ENCODE results near the gene RASA3. TPM values are rescaled to one million over a fixed set of nuclear protein-coding genes. Genes with fewer than 3 reads are reported as not detected.

RASA3 gene
- total and polyA plus RNA-seq, 2 donors (not counting 3 experiments of a cell fraction or from before 2014, with no cell fraction given) = 26.5 to 53.8 TPM

GRCh38 chr13:113937073-113937472 lies 195.3 kb downstream of the RASA3 start:
- Histone ChIP-seq H3K4me2 (ENCODE audit: insufficient read depth, low read length) (no peak overlapping the region), H3K27ac (ENCODE audit: insufficient read depth, low read depth, low read length) (no peak overlapping the region), H3K36me3 (ENCODE audit: control insufficient read depth in 2 of 2, extremely low read depth in 1 of 2, insufficient read depth in 2 of 2, low read length in 2 of 2) (no peaks in the 10 kb centered on the region), H3K9me3 (replicated peaks; ENCODE audit: control insufficient read depth, insufficient read depth, low read length) (no peaks in the 10 kb centered on the region), H3K27me3 (ENCODE audit: control insufficient read depth in 2 of 2, insufficient read depth in 2 of 2, low read length in 2 of 2) (peaks cover 3 to 5% of the 10 kb centered on the region in 2 experiments), H3K4me3 (replicated peaks in 1 of 3; ENCODE audit: insufficient read depth in 1 of 3, low read depth in 1 of 3, low read length in 3 of 3) (no peak overlapping the region), H2AFZ (ENCODE audit: low read depth, low read length) (no peak overlapping the region), H3K9ac (replicated peaks; ENCODE audit: extremely low read depth, insufficient read depth, low read length) (no peak overlapping the region), H4K20me1 (replicated peaks; ENCODE audit: control insufficient read depth, extremely low read depth, insufficient read depth, low read length) (no peaks in the 10 kb centered on the region), H3K9me1 (replicated peaks; ENCODE audit: control insufficient read depth, extremely low read depth, insufficient read depth, low read length) (no peaks in the 10 kb centered on the region), H3K4me1 (ENCODE audit: control insufficient read depth, extremely low read depth, insufficient read depth, low read length) (no peaks in the 10 kb centered on the region), H3K79me2 (ENCODE audit: control insufficient read depth, insufficient read depth, low read length) (no peaks in the 10 kb centered on the region)
- BruUV-seq (replicated peaks) = no TSS peak
- DNase-seq (ENCODE audit: low read depth, low spot score) = no peak
- TF ChIP-seq POLR2AphosphoS5 (IDR thresholded peaks at IDR 0.05; ENCODE audit: insufficient read depth, low read depth, low read length) (no peak), FOS (IDR thresholded peaks at IDR 0.05; ENCODE audit: borderline replicate concordance, insufficient read depth, low read length) (no peak)
- ChIA-PET POLR2A (no interaction called here), CTCF (interaction anchor here (1.2 kb wide), 1 partner anchor 10 kb away, joined by 4 read pairs; no protein-coding TSS in a partner anchor)
- no peak for FAIRE-seq
- dilution Hi-C loops (cut with MboI; ENCODE audit: extremely low pct_ligation_motif_present, low sequenced_read_pairs) (no loop called here), intact Hi-C loops (cut with micrococcal nuclease) (loop anchor here (5.0 kb wide), 1 partner anchor 75 kb away; the partner anchor contains the start of gene GAS6)

DNA sequence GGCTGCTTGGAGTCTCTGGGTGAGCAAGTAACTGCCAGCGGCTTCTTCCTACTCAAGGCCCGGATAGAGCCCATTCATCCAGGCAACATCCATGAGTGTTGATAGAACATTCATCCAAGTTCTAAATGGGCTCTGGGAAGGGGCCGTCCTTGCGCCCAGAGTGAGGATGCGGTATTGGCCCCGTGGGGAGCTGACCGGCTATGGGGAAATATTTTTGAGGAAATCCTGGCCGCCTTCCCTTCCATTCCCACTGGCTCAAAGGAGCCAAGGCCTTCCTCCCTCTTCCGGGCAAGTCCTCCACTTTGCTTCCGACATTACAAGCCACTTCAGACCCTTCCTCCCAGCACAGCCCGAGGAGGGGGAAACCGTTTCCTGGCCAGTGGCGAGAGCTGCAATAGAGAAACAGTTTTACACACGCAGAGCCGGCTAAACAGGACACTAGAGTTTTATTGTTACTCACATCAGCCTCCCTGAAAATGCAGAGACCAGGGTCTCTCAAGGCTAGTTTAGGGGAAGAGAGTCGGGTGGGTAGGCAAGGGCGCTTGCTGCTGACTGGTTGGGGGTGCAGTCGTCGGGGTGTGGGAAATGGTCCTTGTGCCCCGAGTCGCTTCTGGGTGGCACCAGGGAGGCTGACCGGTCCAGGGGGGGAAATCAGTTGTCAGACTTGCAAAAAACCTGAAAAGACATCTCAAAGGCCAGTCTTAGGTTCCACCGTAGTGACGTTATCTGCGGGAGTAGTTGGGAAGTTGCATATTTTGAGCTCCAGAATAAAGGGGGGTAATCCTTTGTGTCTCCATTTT lies 196.1 kb downstream of the RASA3 start:
- dilution Hi-C loops (cut with MboI; ENCODE audit: extremely low pct_ligation_motif_present, low sequenced_read_pairs) = no loop called here
- H3K9me1 ChIP-seq (replicated peaks; ENCODE audit: control insufficient read depth, extremely low read depth, insufficient read depth, low read length) = no peaks in the 10 kb centered on the region
- H3K4me3 ChIP-seq (replicated peaks in 1 of 3; ENCODE audit: insufficient read depth in 1 of 3, low read depth in 1 of 3, low read length in 3 of 3) = no peak overlapping the region
- H3K9ac ChIP-seq (replicated peaks; ENCODE audit: extremely low read depth, insufficient read depth, low read length) = no peak overlapping the region
- FAIRE-seq = no peak
- H4K20me1 ChIP-seq (replicated peaks; ENCODE audit: control insufficient read depth, extremely low read depth, insufficient read depth, low read length) = no peaks in the 10 kb centered on the region
- no peak overlapping the region for H2AFZ ChIP-seq (ENCODE audit: low read depth, low read length)
- H3K27ac ChIP-seq (ENCODE audit: insufficient read depth, low read depth, low read length) = no peak overlapping the region
- intact Hi-C loops (cut with micrococcal nuclease) = loop anchor here (5.0 kb wide), 1 partner anchor 74 kb away; the partner anchor contains the start of gene GAS6
- H3K4me1 ChIP-seq (ENCODE audit: control insufficient read depth, extremely low read depth, insufficient read depth, low read length) = no peaks in the 10 kb centered on the region
- ChIA-PET POLR2A (no interaction called here), CTCF (interaction anchor here (1.2 kb wide), 1 partner anchor 11 kb away, joined by 4 read pairs; no protein-coding TSS in a partner anchor)
- H3K36me3 ChIP-seq (ENCODE audit: control insufficient read depth in 2 of 2, extremely low read depth in 1 of 2, insufficient read depth in 2 of 2, low read length in 2 of 2) = no peaks in the 10 kb centered on the region
- no peak overlapping the region for H3K4me2 ChIP-seq (ENCODE audit: insufficient read depth, low read length)
- H3K9me3 ChIP-seq (replicated peaks; ENCODE audit: control insufficient read depth, insufficient read depth, low read length) = no peaks in the 10 kb centered on the region
- TF ChIP-seq POLR2AphosphoS5 (IDR thresholded peaks at IDR 0.05; ENCODE audit: insufficient read depth, low read depth, low read length) = no peak
- TF ChIP-seq FOS (IDR thresholded peaks at IDR 0.05; ENCODE audit: borderline replicate concordance, insufficient read depth, low read length) = no peak
- TF ChIP-seq, protein P1, sequence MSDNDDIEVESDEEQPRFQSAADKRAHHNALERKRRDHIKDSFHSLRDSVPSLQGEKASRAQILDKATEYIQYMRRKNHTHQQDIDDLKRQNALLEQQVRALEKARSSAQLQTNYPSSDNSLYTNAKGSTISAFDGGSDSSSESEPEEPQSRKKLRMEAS (IDR thresholded peaks at IDR 0.05; ENCODE audit: insufficient read depth, insufficient read length) = no peak
- TF ChIP-seq POLR2A (IDR thresholded peaks at IDR 0.05; ENCODE audit: low read depth, low read length) = no peak
- no peak for TF ChIP-seq EZH2 (IDR thresholded peaks at IDR 0.05; ENCODE audit: borderline replicate concordance, low read depth, low read length, severe bottlenecking)
- no peak for TF ChIP-seq CTCF (IDR thresholded peaks at IDR 0.05; ENCODE audit: extremely low read depth in 1 of 2, insufficient read depth in 1 of 2, low read depth in 1 of 2, low read length in 2 of 2)
- TF ChIP-seq JUN (IDR thresholded peaks at IDR 0.05; ENCODE audit: borderline replicate concordance, insufficient read depth, insufficient read length, low read depth) = no peak
- no peak for TF ChIP-seq GATA2 (IDR thresholded peaks at IDR 0.05; ENCODE audit: insufficient read depth, insufficient read length, low read depth, low read length)
- TF ChIP-seq MYC (IDR thresholded peaks at IDR 0.05; ENCODE audit: low read depth, low read length) = no peak
- peaks cover 3 to 5% of the 10 kb centered on the region in 2 experiments for H3K27me3 ChIP-seq (ENCODE audit: control insufficient read depth in 2 of 2, insufficient read depth in 2 of 2, low read length in 2 of 2)
- H3K79me2 ChIP-seq (ENCODE audit: control insufficient read depth, insufficient read depth, low read length) = no peaks in the 10 kb centered on the region
- no peak for DNase-seq (ENCODE audit: low read depth, low spot score)
- no TSS peak for BruUV-seq (replicated peaks)

All from endothelial cell of umbilical vein (primary cell).